Medulla oblongata (tissue), 1 donor: ENCODE results near the gene KDM6A.
A peak's percentile ranks its signal among the peaks of the same experiment; 100 is the strongest.
"Not testable (repeated sequence)": the region's sequence is repeated elsewhere in the genome, so short reads cannot be mapped to it uniquely, and the experiment has no call there.

Experiments
- DNase-seq: peaks from one replicate; pipeline ENCODE4 v3.0.0-alpha.2; 2015; ENCODE audit errors: extremely low spot score

Gene KDM6A

GRCh38 chrX:44889824-44890223, 16.8 kb downstream of the KDM6A start:
- no peak for DNase-seq

- DNase-seq: no peak
These were observed 17.3 kb downstream of the KDM6A start for GRCh38 chrX:44890247-44890646.

DNA sequence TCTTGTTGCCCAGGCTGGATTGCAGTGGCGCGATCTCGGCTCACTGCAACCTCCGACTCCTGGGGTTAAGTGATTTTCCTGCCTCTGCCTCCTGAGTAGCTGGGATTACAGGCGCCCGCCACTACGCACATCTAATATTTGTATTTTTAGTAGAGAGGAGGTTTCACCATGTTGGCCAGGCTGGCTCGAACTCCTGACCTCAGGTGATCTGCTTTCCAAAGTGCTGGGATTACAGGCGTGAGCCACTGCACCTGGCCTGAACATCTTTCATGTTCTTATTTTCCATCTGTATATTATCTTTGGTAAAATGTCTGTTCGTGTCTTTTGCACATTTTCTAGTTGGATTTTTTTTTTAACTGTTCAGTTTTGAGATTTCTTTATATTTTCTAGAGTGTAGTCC, 17.7 kb downstream of the KDM6A start:
- not testable (repeated sequence) for DNase-seq

GRCh38 chrX:44891642-44892041, 18.7 kb downstream of the KDM6A start:
- DNase-seq: no peak

DNA sequence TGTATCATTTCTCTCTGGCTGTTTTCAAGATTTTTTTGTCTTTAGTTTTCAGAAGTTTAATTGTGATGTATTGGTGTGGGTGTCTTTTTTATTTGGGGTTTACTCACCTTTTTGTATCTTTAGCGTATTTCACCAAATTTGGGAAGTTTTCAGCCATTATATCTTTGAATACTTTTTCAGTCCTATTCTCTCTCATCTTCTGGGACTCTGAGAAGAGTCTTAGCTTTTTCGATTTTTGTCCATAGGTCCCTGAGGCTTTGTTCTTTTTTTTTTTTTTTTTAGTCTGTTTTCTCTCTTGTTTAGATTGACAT, 23.8 kb downstream of the KDM6A start:
- no peak for DNase-seq

DNA sequence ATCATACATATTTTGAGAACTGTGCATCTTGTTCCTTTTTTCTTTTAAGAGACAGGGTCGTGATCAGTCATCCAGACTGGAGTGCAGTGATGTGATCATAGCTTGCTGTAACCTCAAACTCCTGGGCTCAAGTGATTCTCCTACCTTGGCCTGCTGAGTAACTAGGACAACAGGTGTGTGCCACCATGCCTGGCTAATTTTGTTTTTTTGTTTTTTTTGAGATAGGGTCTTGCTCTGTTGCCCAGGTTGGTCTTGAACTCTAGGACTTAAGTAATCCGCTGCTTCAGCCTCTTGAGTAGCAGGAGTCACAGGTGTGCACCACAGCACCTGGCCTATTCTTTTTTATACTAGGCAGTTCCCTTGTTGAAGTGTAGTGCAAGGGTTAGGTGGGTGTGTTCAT, 24.6 kb downstream of the KDM6A start:
- DNase-seq: no peak

- no peak for DNase-seq
These were observed 25.6 kb downstream of the KDM6A start for GRCh38 chrX:44898411-44899221.

DNA sequence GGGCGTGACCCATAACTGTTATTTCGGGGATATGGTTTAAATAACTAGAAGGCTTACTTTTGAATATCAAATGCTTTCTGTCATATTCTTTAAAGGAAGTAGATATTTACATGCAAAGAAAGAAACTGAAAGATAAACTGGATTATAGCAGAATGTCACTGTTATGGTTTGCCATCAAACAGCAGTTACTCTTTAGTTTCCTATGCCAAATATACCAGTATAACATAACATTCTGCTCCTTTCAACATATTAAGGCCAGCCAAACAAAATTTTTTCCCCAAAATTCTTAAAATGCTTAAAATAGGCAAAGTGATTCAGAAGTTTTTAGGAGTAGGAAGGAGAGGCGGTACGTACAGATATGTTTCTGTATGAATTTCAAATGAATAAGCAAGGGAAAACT, 27.0 kb downstream of the KDM6A start:
- no peak for DNase-seq

- no peak for DNase-seq
These were observed 30.1 kb downstream of the KDM6A start for GRCh38 chrX:44903107-44903506.

GRCh38 chrX:44903830-44904530, 31.0 kb downstream of the KDM6A start:
- DNase-seq: no peak

DNA sequence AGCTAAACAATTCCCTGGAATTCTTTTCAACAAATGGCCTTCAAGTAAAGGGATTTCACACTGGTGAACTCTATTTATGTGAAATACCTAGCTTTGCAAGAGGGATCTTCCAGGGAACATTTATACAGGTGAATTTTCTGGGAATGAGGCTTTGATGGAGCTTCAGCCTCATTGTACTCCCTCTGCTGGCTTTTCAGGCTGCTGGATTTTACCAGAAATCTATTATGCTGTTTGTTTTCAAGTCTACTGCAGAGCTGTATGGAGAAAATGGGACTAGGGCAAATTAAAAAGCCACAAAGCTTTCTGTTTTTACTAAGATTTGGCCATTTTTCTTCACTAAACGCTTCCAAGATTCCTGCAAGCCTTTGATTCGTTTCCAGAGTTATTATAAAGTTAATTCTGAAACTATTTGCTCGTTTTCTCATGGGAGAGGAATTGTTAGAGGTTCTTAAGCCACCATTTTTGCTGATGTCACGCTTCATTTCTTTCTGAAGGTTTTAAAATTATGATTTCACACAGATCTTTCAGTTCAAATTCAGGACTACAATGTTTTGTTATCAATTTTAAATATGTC, 31.6 kb downstream of the KDM6A start:
- DNase-seq: peak; percentile 21

DNA sequence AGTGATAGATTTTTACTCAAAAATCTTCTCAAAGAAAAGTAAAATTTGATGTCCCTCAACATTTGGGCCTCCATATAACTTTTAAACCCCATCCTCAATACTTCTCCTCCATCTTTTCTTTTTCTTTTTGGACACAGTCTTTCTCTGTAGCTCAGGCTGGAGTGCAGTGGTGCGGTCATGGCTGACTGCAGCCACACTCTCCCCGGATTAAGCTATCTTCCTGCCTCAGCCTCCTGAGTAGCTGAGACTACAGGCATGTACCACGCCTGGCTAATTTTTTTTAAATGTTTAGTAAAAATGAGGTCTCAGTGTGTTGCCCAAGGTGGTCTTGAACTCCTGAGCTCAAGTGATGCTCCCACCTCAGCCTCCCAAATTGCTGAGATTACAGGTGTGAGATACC, 33.1 kb downstream of the KDM6A start:
- DNase-seq: no peak

DNA sequence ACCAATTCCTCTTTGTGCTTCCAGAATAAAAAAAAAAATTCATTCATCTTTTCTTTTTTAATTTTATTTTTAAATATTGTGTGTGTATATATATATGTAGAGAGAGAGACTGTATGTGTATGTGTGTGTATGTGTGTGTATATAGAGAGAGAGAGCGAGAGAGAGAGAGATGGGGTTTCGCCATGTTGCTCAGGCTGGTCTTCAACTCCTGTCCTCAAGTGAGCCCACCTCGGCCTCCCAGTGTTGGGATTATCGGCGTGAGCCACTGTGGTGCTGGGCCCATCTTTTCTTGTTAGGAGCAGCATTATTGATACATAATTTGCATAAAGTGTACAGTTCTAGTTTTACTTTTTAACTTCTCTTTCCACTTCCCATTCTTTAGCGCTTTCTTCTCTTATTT, 33.6 kb downstream of the KDM6A start:
- DNase-seq: no peak

DNA sequence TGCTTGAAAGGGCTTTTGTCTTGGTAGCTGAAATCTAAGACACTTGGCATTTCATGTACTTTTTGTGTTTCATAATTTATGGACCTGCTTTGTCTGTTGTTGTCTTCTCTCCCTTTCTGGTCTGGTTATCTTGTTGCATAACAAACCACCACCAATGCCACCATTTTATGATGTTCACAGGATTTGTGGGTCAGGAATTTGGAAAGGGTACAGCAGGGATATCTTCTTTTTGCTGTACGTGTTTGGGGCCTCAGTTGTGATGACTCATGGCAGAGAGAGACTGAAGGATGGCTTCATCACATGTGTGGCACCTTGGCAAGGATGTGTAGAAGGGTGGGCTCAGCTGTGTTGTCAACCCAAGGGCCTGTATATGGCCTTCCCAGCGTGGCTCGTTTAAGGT, 35.2 kb downstream of the KDM6A start:
- no peak for DNase-seq

- DNase-seq: no peak
These were observed 35.8 kb downstream of the KDM6A start for GRCh38 chrX:44908827-44909226.

GRCh38 chrX:44910508-44910907, 37.5 kb downstream of the KDM6A start:
- DNase-seq: not testable (repeated sequence)

DNA sequence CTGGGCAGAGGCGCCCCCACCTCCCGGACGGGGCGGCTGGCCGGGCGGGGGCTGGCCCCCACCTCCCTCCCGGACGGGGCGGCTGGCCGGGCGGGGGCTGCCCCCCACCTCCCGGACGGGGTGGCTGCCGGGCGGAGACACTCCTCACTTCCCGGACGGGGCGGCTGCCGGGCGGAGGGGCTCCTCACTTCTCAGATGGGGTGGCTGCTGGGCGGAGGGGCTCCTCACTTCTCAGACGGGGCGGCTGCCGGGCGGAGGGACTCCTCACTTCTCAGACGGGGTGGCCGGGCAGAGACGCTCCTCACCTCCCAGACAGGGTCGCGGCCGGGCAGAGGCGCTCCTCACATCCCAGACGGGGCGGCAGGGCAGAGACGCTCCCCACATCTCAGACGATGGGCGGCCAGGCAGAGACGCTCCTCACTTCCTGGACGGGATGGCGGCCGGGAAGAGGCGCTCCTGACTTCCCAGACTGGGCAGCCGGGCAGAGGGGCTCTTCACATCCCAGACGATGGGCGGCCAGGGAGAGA, 38.1 kb downstream of the KDM6A start:
- not testable (repeated sequence) for DNase-seq

DNA sequence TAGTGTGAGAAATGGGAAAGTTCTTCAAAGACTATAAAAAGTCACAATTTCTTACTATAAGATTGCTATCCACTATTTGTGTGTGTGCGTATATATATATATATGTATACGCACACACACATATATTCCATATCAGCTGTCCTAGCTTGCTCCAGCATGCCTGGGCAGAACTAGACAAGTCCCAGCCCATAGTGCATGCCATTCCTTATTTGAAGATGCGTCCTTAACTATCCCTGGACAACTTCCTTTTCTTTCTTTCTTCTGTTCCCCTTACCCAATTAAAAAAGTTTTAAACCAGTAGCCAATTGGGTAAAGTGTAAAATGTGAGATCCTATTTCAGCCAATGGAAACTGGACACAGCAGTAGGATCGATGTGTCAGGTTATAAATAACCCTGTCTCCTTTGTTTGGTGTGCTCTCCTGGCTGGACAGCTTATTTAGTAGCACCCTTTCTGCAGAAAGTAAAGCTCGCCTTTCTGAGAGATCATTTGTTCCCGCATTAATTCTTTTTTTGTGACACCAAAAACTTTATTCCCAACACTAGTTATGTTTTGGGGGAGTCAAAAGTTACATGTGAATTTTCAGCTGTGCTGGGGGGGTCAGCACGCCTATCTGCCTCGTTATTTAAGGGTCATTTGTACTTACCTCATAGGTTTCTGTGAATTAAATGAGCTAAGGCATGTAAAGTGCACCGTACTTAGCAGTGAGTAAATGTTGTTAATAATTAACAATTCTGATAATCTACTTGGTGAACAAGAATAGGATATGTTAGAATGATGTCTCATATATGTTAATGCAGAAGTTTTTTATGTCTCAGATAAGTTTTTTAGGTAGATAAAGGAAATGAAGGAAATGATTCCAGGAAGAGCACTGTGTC, 40.9 kb downstream of the KDM6A start:
- DNase-seq: no peak

- DNase-seq: no peak
These were observed 41.7 kb downstream of the KDM6A start for GRCh38 chrX:44914532-44915198.

- DNase-seq: no peak
These were observed 42.4 kb downstream of the KDM6A start for GRCh38 chrX:44915361-44915868.

DNA sequence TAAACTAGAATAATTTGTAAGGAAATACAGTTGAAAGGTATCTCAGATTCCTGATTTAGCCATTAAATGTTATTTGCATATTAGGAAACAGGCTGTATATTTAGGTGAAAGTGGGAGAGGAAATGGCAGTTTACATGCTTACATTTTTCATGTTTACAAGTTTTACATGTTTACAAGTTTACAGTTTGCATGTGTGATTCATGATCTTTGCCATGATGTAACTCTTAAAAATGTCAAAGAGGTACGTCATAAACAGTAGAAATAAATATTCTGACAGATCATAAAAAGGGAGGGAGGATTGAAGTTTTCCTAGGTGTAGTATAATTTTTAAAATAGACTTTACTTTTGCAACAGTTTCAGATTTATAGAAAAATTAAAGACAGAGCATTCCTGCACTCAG, 45.7 kb downstream of the KDM6A start:
- no peak for DNase-seq
